ENCODE measurements around the gene RPS19BP1.

Gene RPS19BP1

DNA sequence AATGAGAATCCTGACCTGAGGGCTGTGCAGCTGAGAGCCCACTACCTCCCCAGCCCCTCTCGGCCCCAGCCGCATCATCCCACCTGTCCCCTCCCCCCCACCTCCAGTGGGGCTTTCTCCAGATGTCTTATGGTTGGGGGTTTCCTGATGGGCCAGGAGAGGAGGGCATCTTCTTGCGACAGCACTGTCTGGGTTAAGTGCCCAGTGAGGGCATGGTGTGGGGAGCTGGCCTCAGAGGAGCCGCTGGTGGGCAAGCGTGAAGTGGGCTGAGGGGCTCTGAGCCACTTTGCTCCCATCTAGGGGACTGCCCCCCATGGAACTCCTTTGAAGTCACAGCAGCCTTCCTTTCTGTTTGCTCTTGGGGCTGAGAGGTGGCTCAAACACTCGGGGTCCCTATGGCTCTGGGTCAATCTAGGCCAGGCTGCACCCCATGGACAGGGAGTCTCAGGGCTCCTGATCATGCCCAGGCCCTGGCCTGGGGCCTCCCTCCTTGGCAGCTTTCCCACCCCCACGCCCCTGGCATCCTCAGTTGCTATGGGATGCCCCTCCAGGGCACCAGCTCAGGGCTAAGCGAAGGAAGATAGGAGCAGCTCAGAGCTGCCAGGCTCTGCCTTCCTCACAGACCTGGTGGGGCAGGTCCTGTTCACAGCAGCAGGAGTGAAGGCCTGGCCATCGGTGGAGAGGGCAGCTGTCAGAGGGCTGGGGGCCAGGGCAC lies 41.4 kb downstream of the RPS19BP1 start:
- no peak for DNase-seq (ENCODE audit: low read depth in 2 of 2, low spot score in 1 of 2)

DNA sequence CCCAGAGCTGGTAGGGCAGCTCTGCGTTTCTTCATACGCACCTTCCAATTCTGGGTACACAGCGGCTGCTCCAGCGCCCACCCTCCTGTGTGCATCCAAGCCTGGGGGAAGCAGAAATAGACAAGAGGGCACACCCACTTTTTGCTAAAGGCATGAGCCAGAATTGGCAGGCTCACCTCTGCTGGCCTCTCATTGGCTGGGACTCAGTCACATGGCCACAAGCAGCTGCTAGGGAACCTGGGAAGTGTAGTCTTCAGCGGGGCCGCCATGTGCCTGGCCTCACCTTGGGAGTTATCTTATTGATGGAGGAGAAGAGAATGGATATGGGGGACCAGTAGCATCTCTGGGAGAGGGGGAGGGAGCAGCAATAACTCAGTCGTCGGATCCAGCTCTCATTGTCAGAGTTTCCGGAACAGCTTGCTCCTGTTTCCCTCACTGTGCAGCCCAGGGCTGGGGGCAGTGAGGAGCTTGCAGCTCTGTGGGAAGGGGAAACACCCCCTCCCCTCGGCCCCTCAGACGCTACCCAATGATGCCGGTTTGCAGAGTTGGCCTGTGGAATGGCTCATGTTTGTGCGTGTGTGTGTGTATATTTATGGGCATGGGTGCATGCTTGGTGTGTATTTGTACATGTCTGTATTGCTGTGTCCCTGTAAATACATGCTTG lies 42.3 kb downstream of the RPS19BP1 start:
- peak; percentile 48 to 53 for DNase-seq (ENCODE audit: low read depth in 2 of 2, low spot score in 1 of 2)

DNA sequence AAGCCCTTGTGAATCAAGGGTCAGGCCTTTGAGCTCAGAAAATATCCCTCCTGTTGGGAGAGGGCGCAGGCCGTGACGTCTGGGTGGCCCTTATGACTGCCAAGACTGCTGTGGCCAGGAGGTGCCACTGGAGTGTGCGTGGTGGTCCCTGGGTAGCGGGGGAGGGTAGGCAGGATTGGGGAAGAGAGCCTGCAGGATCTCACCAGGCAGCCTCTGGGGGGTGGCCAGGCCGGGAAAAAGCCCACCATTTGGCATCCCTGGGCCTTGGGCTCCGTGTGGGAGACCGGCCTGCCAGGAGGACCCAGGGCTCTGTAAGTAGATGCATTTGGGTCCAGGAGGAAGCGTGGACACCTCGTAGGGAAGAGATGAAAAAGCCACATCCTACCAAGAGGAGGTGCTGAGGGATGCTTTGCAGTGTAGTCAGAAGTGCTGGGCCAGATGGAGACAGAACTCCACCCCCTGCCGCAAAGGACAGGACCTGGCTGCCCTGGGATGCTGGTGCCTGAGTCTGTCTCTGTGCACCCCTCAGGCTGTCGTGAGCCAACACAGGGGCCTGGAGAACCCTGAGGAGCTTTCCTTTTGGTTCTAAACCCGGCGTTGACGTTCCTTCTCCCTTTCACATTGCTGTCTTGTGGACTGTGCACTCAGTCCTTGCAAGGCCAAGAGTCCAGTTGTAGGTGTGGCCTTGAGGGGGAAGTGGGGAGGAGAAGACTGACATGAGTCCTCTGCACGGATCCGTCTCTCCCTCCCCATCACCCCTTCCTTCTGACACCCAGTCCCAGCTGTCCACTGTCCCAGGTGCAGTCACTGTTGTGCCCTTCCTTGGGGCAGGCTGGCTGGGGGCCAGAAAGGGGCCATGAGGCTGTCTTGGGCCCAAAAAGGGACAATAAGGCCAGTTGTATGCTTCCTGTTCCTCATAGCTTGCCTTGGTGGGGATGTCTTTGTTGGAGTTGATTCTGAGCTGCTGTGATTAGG lies 43.2 kb downstream of the RPS19BP1 start:
- DNase-seq (ENCODE audit: low read depth in 2 of 2, low spot score in 1 of 2) = no peak

DNA sequence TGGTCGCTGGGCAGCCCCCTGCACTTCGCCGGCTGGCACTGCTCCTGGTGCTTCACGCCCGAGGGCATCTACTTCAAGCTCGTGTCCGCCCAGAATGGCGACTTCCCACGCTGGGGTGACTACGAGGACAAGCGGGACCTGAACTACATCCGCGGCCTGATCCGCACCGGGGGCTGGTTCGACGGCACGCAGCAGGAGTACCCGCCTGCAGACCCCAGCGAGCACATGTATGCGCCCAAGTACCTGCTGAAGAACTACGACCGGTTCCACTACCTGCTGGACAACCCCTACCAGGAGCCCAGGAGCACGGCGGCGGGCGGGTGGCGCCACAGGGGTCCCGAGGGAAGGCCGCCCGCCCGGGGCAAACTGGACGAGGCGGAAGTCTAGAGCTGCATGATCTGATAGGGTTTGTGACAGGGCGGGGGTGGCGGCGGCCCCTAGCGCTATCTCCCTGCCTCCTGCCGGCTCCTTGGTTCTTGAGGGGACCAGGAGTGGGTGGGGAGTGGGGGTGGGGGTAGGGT lies 43.9 kb downstream of the RPS19BP1 start:
- no peak for DNase-seq (ENCODE audit: low read depth in 2 of 2, low spot score in 1 of 2)

DNA sequence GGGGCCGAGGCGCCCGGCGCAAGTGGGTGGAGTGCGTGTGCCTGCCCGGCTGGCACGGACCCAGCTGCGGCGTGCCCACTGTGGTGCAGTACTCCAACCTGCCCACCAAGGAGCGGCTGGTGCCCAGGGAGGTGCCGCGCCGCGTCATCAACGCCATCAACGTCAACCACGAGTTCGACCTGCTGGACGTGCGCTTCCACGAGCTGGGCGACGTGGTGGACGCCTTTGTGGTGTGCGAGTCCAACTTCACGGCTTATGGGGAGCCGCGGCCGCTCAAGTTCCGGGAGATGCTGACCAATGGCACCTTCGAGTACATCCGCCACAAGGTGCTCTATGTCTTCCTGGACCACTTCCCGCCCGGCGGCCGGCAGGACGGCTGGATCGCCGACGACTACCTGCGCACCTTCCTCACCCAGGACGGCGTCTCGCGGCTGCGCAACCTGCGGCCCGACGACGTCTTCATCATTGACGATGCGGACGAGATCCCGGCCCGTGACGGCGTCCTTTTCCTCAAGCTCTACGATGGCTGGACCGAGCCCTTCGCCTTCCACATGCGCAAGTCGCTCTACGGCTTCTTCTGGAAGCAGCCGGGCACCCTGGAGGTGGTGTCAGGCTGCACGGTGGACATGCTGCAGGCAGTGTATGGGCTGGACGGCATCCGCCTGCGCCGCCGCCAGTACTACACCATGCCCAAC lies 44.6 kb downstream of the RPS19BP1 start:
- DNase-seq (ENCODE audit: low read depth in 2 of 2, low spot score in 1 of 2) = no peak

DNA sequence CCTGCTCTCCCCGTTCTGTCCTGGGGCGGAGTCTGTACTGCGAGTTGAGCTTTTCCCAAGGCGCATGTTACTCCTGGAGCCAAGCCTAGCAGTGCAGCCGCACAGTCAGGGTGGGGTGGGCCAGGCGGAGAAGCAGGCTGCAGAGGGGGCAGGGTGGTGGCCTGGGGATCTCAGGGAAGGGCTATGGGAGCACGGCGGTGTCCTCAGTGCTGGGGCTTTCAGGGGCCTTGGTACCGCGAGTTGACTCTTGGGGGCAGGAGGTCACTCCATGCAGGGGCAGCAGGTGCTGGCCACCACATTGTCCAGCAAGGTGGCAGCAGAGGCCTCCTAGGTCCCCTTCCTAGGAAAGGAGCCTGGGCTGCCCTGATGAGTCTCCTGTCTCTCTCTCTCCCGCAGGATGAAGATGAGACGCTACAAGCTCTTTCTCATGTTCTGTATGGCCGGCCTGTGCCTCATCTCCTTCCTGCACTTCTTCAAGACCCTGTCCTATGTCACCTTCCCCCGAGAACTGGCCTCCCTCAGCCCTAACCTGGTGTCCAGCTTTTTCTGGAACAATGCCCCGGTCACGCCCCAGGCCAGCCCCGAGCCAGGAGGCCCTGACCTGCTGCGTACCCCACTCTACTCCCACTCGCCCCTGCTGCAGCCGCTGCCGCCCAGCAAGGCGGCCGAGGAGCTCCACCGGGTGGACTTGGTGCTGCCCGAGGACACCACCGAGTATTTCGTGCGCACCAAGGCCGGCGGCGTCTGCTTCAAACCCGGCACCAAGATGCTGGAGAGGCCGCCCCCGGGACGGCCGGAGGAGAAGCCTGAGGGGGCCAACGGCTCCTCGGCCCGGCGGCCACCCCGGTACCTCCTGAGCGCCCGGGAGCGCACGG lies 45.4 kb downstream of the RPS19BP1 start:
- no peak for DNase-seq (ENCODE audit: low read depth in 2 of 2, low spot score in 1 of 2)

DNA sequence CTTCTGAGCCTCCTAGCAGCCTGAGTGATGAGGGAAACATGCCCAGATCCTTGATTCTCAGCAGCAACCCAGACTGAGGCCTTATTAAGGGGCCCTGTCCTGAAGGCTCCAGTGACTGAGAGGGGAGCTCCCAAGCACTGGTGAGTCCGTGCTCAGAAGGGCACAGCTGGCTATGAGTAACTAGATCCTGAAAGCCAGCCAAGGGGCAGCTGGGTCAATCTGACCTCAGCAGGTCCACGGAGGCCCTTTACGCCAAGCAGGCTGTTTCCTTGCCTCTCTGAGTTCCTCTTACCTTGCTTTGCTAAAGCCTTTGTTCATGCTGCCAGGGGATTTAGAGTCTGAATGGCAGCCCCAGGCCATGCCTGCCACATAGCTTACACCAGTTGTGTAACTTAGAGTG lies 49.8 kb downstream of the RPS19BP1 start:
- no peak for DNase-seq (ENCODE audit: low read depth in 2 of 2, low spot score in 1 of 2)

DNA sequence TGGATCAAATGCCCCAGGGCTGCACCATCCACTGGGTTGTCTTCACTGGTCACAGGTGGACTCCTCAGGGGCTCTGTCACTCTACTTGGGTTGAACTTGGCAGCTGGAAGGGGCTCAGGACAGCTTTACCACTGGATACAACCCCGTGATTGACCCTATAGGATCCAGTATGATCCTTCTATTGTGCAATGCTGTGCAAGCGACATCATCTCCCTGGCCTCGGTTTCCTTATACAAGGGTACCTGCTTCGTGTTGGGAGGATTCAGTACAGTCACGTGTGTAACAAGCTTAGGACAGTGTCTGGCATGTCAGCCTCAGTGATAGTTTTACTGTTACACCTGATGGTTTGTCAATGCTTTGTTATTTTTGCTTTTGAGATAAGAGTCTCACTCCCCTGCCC lies 51.0 kb downstream of the RPS19BP1 start:
- DNase-seq (ENCODE audit: low read depth in 2 of 2, low spot score in 1 of 2) = no peak

DNA sequence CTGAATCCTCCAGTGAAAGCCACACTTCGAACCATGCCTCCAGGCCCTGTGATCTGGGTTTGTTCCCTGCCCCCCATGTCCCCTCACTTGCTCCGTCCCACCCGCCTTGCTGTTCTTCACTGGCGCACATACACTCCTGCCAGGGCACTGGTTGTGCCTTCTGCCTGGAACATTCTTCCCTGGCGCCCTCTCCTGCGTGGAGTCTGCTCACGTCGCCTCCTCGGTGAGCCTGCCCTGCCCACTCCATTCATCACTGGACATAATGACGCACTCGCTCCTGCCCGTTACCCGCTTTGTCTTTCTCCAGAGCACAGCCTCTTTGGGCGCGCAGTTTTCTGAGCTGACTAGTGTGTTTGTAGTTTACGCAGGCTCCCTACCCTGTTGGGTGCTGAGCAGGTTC lies 51.5 kb downstream of the RPS19BP1 start:
- no peak for DNase-seq (ENCODE audit: low read depth in 2 of 2, low spot score in 1 of 2)

DNA sequence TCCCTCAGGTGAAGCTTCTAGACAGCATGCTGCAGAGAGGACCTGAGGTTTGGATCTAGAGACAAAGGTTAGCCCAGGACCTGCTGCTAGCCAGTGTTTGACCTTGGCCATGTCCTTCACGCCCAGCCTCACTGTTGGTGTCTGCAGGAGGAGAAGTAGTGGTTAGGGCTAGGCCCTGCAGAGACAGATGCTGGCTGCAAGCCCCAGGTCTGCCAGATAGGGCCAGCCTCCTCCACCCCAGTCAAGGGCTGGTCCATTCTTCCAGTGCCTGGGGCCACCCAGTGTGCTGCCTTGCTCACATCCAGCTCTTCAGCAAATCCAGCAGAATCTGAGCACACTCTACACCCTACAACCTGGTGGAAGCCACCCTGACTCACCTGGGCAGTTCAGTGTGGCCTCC lies 52.0 kb downstream of the RPS19BP1 start:
- DNase-seq (ENCODE audit: low read depth in 2 of 2, low spot score in 1 of 2) = no peak

DNA sequence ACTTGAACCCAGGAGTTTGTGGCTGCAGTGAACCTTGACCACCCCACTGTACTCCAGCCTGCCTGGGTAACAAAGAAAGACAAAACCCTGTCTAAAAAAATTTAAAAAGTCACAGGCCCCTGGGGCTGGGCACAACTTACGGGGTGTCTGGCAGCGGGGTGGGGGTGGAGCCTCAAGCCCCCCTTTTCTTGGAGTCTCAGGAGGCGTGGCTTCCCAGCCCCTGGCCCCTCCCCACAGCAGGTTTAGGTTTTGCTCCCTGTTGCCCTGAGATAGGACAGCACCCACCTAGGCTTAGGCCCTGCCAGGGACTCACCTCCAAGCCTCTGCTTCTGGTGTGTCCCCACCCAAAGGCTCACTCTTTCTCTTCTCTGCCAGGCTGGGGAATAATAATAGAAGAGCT lies 53.3 kb downstream of the RPS19BP1 start:
- no peak for DNase-seq (ENCODE audit: low read depth in 2 of 2, low spot score in 1 of 2)
